B cell (primary cell): ENCODE results near the gene FLT1. TPM values are rescaled to one million over a fixed set of nuclear protein-coding genes. Genes with fewer than 3 reads are reported as not detected.

Experiments used
- ATAC-seq: fragments of 200-7000 bp; cut with Tn5 transposase; one replicate; pipeline ENCODE4 v1.10.0; 2021; ENCODE audit warnings: low read depth, mild to moderate bottlenecking, moderate number of reproducible peaks, moderate library complexity
- CTCF ChIA-PET: fragments of 350-600 bp; sonication (Branson Sonifier 250); formaldehyde crosslinking; loops from one replicate; lab custom pipeline; 2021; ENCODE audit warnings: antibody characterized with exemption, inconsistent platforms; lab: Charles Lee
- POLR2A ChIA-PET: fragments of 350-600 bp; sonication (Branson Sonifier 250); formaldehyde crosslinking; loops from one replicate; lab custom pipeline; 2021; ENCODE audit warnings: antibody characterized with exemption; lab: Charles Lee
- DNase-seq: peaks from one replicate; pipeline ENCODE4 v3.0.0; 2013
- H2AFZ ChIP-seq: 2 replicates; pipeline ENCODE4 v1.6.1; 2012; ENCODE audit warnings: mild to moderate bottlenecking, low read depth, low read length; ENCODE audit not compliant: insufficient read depth, poor library complexity, severe bottlenecking
- H3K27ac ChIP-seq, 2 donors: 1 replicate in 1 of 2; 2 replicates in 1 of 2; pipeline ENCODE4 v1.5.1; 2012 to 2013; ENCODE audit warnings: low read length in 2 of 2, mild to moderate bottlenecking in 2 of 2, moderate library complexity in 1 of 2
- H3K27me3 ChIP-seq, 4 experiments: fragments of 200-600 bp in 1 of 4; sonication (generic) in 1 of 4; replicated peaks in 1 of 4; 1 replicate in 2 of 4; 2 replicates in 2 of 4; pipeline versions ENCODE4 v1.6.1 to v1.7.0; 2013 to 2016; ENCODE audit warnings: low read length in 3 of 4, mild to moderate bottlenecking in 2 of 4, mixed read lengths in 1 of 4, moderate library complexity in 1 of 4; ENCODE audit not compliant: insufficient read depth in 4 of 4, control insufficient read depth in 3 of 4; ENCODE audit errors: control extremely low read depth in 1 of 4
- H3K36me3 ChIP-seq, 2 experiments: replicated peaks in 1 of 2; 1 replicate in 1 of 2; 2 replicates in 1 of 2; pipeline versions ENCODE4 v1.6.1 to v1.7.1; 2013; ENCODE audit warnings: low read length in 1 of 2; ENCODE audit not compliant: insufficient read depth in 2 of 2, control insufficient read depth in 1 of 2; ENCODE audit errors: control extremely low read depth in 1 of 2, extremely low read depth in 1 of 2
- H3K4me1 ChIP-seq, 2 donors: fragments of 200-600 bp in 1 of 2; sonication (generic) in 1 of 2; 1 replicate in 1 of 2; 2 replicates in 1 of 2; pipeline versions ENCODE4 v1.5.1 to v1.6.1; 2013 to 2017; ENCODE audit warnings: low read length in 2 of 2; ENCODE audit not compliant: control insufficient read depth in 2 of 2, insufficient read depth in 2 of 2
- H3K4me2 ChIP-seq: replicated peaks from 2 replicates; pipeline ENCODE3; 2012; ENCODE audit warnings: mild to moderate bottlenecking, low read depth, low read length; ENCODE audit not compliant: poor library complexity, severe bottlenecking
- H3K4me3 ChIP-seq, 5 experiments: fragments of 200-600 bp in 1 of 5; sonication (generic) in 1 of 5; 1 replicate in 3 of 5; 2 replicates in 2 of 5; pipeline versions ENCODE4 v1.5.1 to v1.7.0; 2011 to 2016; ENCODE audit warnings: low read length in 4 of 5, mild to moderate bottlenecking in 4 of 5, low read depth in 2 of 5, control low read depth in 1 of 5, moderate library complexity in 1 of 5; ENCODE audit not compliant: insufficient read depth in 1 of 5; ENCODE audit errors: control extremely low read depth in 1 of 5, extremely low read depth in 1 of 5
- H3K79me2 ChIP-seq: fragments of 200-600 bp; sonication (generic); one replicate; pipeline ENCODE4 v1.6.0; 2016; ENCODE audit warnings: low read length; ENCODE audit not compliant: control insufficient read depth, insufficient read depth
- H3K9ac ChIP-seq: fragments of 200-600 bp; sonication (generic); 2 replicates; pipeline ENCODE4 v1.6.1; 2017; ENCODE audit warnings: mild to moderate bottlenecking, low read length, moderate library complexity
- H3K9me3 ChIP-seq, 3 donors: one replicate each; pipeline versions ENCODE4 v1.6.1 to v1.7.1; 2013; ENCODE audit warnings: low read length in 2 of 3; ENCODE audit not compliant: control insufficient read depth in 2 of 3, insufficient read depth in 1 of 3; ENCODE audit errors: control extremely low read depth in 1 of 3
- H4K20me1 ChIP-seq: 2 replicates; pipeline ENCODE4 v1.6.0; 2012; ENCODE audit warnings: mild to moderate bottlenecking, low read length; ENCODE audit not compliant: insufficient read depth, control insufficient read depth, poor library complexity, severe bottlenecking
- H3K27ac Mint-ChIP-seq: one replicate; pipeline ENCODE4 v1.8.0; 2021; ENCODE audit warnings: mixed read lengths
- H3K27me3 Mint-ChIP-seq: one replicate; pipeline ENCODE4 v1.8.0; 2021; ENCODE audit warnings: mixed read lengths
- H3K4me1 Mint-ChIP-seq: one replicate; pipeline ENCODE4 v1.8.0; 2021; ENCODE audit warnings: mixed read lengths
- H3K4me3 Mint-ChIP-seq: one replicate; pipeline ENCODE4 v1.8.0; 2021; ENCODE audit warnings: mixed read lengths
- H3K9me3 Mint-ChIP-seq: one replicate; pipeline ENCODE4 v1.8.0; 2022; ENCODE audit warnings: mixed read lengths; ENCODE audit not compliant: insufficient read depth
- CTCF ChIP-seq: fragments of 200-600 bp; IDR thresholded peaks from one replicate; pipeline ENCODE4 v1.8.0; 2022; ENCODE audit warnings: antibody characterized with exemption, mild to moderate bottlenecking
- EZH2 ChIP-seq: IDR thresholded peaks from 2 replicates; pipeline ENCODE4 v1.6.1; 2012; ENCODE audit warnings: borderline replicate concordance, low read depth, mild to moderate bottlenecking, moderate library complexity, low read length; ENCODE audit not compliant: insufficient read depth, poor library complexity, severe bottlenecking
- whole genome bisulfite sequencing: methylation state at CpG from one replicate; pipeline ENCODE4 v1.1.5; 2013; ENCODE audit warnings: missing lambda C conversion rate; ENCODE audit not compliant: insufficient coverage; 5-methylcytosine and 5-hydroxymethylcytosine counted together
- intact Hi-C: fragments of 100-400 bp; cut with micrococcal nuclease; formaldehyde crosslinking; loops from one replicate; pipeline ENCODE4 v1.10.0; 2022
- polyA plus RNA-seq: library from polyadenylated mRNA; depleted of rRNA; stranded (reverse); fragments of >200 nt; gene quantifications from 2 replicates; pipeline ENCODE4 v1.2.3, GENCODE V29; 2012
- total RNA-seq, 2 donors: library from RNA; stranded (reverse); fragments of 120-200 nt in 1 of 2; gene quantifications; 1 replicate in 1 of 2; 2 replicates in 1 of 2; pipeline versions ENCODE4 v1.2.3 to v1.2.4, GENCODE V29; 2013 to 2022

FLT1 gene
- total and polyA plus RNA-seq, 2 donors (not counting 1 experiment from before 2014, with no cell fraction given) = 1.1 to 1.2 TPM

GRCh38 chr13:28320209-28320608 is 174.7 kb downstream of the FLT1 start:
- ATAC-seq (no peak), DNase-seq (no peak)
- Histone ChIP-seq H4K20me1 (no peaks in the 10 kb centered on the region), H2AFZ (no peak overlapping the region), H3K79me2 (no peaks in the 10 kb centered on the region), H3K36me3 (no peaks in the 10 kb centered on the region), H3K9ac (no peak overlapping the region), H3K9me3 (no peaks in the 10 kb centered on the region), H3K27ac (no peak overlapping the region), H3K4me3 (no peak overlapping the region), H3K4me1 (peaks cover 10 to 12% of the 10 kb centered on the region in 2 donors), H3K4me2 (no peak overlapping the region), H3K27me3 (no peaks in the 10 kb centered on the region)
- intact Hi-C loops = loop anchor here (5.0 kb wide), 1 partner anchor 337 kb away; the partner anchor contains the start of gene POMP
- ChIA-PET POLR2A (interaction anchor here (0.7 kb wide), 1 partner anchor 314 kb away, joined by 3 read pairs; no protein-coding TSS in a partner anchor), CTCF (no interaction called here)
- no peak for TF ChIP-seq EZH2
- no peak for TF ChIP-seq CTCF
- Mint-ChIP-seq H3K9me3 (no peaks in the 10 kb centered on the region), H3K4me3 (no peak overlapping the region), H3K27ac (no peak overlapping the region), H3K4me1 (peaks cover 5% of the 10 kb centered on the region), H3K27me3 (no peaks in the 10 kb centered on the region)
- 100% methylated on average over 3 of the region's 6 CpGs for WGBS

DNA sequence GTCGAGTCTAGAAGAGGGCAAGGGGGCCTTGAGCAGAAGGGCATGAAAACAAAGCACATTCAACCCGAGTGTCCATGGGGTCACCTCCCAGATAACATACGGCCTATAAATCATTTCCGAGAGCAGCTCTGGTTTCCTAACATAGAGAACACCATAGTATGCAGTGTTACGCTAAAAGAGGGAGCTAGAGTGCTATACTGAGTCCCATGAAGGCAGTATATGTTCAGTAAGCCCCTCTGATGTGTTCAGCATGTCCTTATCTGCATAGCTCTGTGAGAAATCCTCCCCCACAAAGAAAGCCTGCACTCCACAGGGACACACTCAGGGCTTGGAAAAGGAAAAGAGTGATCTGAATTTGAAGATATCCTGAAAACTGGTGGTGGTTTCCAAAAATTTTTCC is 175.4 kb downstream of the FLT1 start:
- Histone ChIP-seq H3K9me3 (no peaks in the 10 kb centered on the region), H3K4me3 (no peak overlapping the region), H4K20me1 (no peaks in the 10 kb centered on the region), H3K79me2 (no peaks in the 10 kb centered on the region), H3K27ac (no peak overlapping the region), H3K4me2 (no peak overlapping the region), H3K4me1 (peaks cover 6% of the 10 kb centered on the region in 2 donors), H3K9ac (no peak overlapping the region), H3K27me3 (no peaks in the 10 kb centered on the region), H2AFZ (no peak overlapping the region), H3K36me3 (no peaks in the 10 kb centered on the region)
- TF ChIP-seq CTCF (no peak), EZH2 (no peak)
- DNase-seq (no peak), ATAC-seq (no peak)
- H3K4me1 Mint-ChIP-seq = peaks cover 5% of the 10 kb centered on the region
- ChIA-PET CTCF (interaction anchor here (1.5 kb wide), 1 partner anchor 478 kb away, joined by 3 read pairs; no protein-coding TSS in a partner anchor), POLR2A (no interaction called here)
- H3K27ac Mint-ChIP-seq = no peak overlapping the region
- intact Hi-C loops = no loop called here
- H3K9me3 Mint-ChIP-seq = no peaks in the 10 kb centered on the region
- no peaks in the 10 kb centered on the region for H3K27me3 Mint-ChIP-seq
- H3K4me3 Mint-ChIP-seq = no peak overlapping the region
- 94% methylated on average over 4 of the region's 5 CpGs for WGBS
